Body of pancreas (tissue), 4 donors: ENCODE data around the gene GGN. TPM values are rescaled to one million over a fixed set of nuclear protein-coding genes. Genes with fewer than 3 reads are reported as not detected.

Experiments
- ATAC-seq: fragments of 150-250 bp; one replicate; pipeline ENCODE4 v1.9.1; 2016
- DNase-seq, 4 donors: peaks; one replicate each; pipeline ENCODE4 v3.0.0-alpha.2; 2019
- H3K27ac ChIP-seq, 4 donors: fragments of 200-600 bp; sonication (generic); 1 replicate in 3 of 4; 2 replicates in 1 of 4; pipeline versions ENCODE4 v1.5.1 to v1.6.1; 2016 to 2019; ENCODE audit warnings: mild to moderate bottlenecking in 1 of 4, mixed read lengths in 1 of 4, moderate library complexity in 1 of 4
- H3K27me3 ChIP-seq, 2 donors: fragments of 200-600 bp; sonication (generic); one replicate each; pipeline ENCODE4 v1.6.0; 2016; ENCODE audit warnings: mild to moderate bottlenecking in 1 of 2
- H3K36me3 ChIP-seq, 2 donors: fragments of 200-600 bp; sonication (generic); replicated peaks in 1 of 2; 2 replicates each; pipeline ENCODE4 v1.5.1; 2016; ENCODE audit warnings: low read depth in 2 of 2; ENCODE audit not compliant: insufficient read depth in 1 of 2
- H3K4me1 ChIP-seq: fragments of 200-600 bp; sonication (generic); one replicate; pipeline ENCODE4 v1.6.0; 2016
- H3K4me3 ChIP-seq, 2 donors: fragments of 200-600 bp; sonication (generic); 1 replicate in 1 of 2; 2 replicates in 1 of 2; pipeline ENCODE4 v1.5.1; 2016 to 2019
- H3K9me3 ChIP-seq, 3 donors: fragments of 200-600 bp; sonication (generic); 1 replicate in 2 of 3; 2 replicates in 1 of 3; pipeline ENCODE4 v1.5.1; 2016
- CTCF ChIP-seq, 7 experiments: fragments of 450-650 bp in 4 of 7; fragments of 200-600 bp in 3 of 7; sonication (generic) in 3 of 7; IDR thresholded peaks; one replicate each; pipeline ENCODE4 v1.5.1; 2016 to 2019; ENCODE audit warnings: antibody characterized with exemption in 7 of 7
- POLR2A ChIP-seq, 3 donors: fragments of 450-650 bp; IDR thresholded peaks; one replicate each; pipeline ENCODE4 v1.6.1; 2016; ENCODE audit warnings: antibody characterized with exemption in 3 of 3, mild to moderate bottlenecking in 2 of 3
- WGBS, 2 donors: methylation state at CpG; one replicate each; pipeline ENCODE4 v1.1.5; 2017; 5-methylcytosine and 5-hydroxymethylcytosine counted together
- intact Hi-C: fragments of 100-400 bp; cut with DNase I; formaldehyde crosslinking; loops from one replicate; pipeline ENCODE4 v1.15.1; 2023
- total RNA-seq, 2 donors: library from RNA; depleted of rRNA; stranded (reverse); fragments of >200 nt; gene quantifications; one replicate each; pipeline ENCODE4 v1.1.0, GENCODE V29; 2016

The GGN gene
- total RNA-seq, 2 donors from 2014 or later: 0.78 TPM; not detected in 1

- Histone ChIP-seq H3K9me3 (no peaks in the 10 kb centered on the region), H3K4me3 (no peak overlapping the region), H3K36me3 (no peaks in the 10 kb centered on the region), H3K27me3 (peaks cover 0 to 8% of the 10 kb centered on the region in 2 donors), H3K27ac (no peak overlapping the region), H3K4me1 (peaks cover 11% of the 10 kb centered on the region)
- peak; percentile 61 for ATAC-seq
- intact Hi-C loops: no loop called here
- DNase-seq: peak; percentile 23 to 68 (median 41)
- WGBS, 2 donors: 8 to 12% methylated on average over 22 to 48 of the region's 49 CpGs
- TF ChIP-seq POLR2A (IDR thresholded peaks at IDR 0.05) (no peak), CTCF (IDR thresholded peaks at IDR 0.05) (no peak)
Observed at GRCh38 chr19:38417544-38418506, 30.0 kb upstream of the GGN start.

- no peak for ATAC-seq
- Histone ChIP-seq H3K4me1 (peaks cover 11% of the 10 kb centered on the region), H3K27me3 (peaks cover 0 to 8% of the 10 kb centered on the region in 2 donors), H3K27ac (no peak overlapping the region), H3K4me3 (no peak overlapping the region), H3K9me3 (no peaks in the 10 kb centered on the region), H3K36me3 (no peaks in the 10 kb centered on the region)
- no peak for TF ChIP-seq POLR2A (IDR thresholded peaks at IDR 0.05)
- TF ChIP-seq CTCF (IDR thresholded peaks at IDR 0.05): no peak
- intact Hi-C loops: no loop called here
- WGBS, 2 donors: 65 to 88% methylated on average over 6 to 8 of the region's 8 CpGs
- DNase-seq: no peak
Observed at GRCh38 chr19:38417146-38417543, 29.3 kb upstream of the GGN start.

DNA sequence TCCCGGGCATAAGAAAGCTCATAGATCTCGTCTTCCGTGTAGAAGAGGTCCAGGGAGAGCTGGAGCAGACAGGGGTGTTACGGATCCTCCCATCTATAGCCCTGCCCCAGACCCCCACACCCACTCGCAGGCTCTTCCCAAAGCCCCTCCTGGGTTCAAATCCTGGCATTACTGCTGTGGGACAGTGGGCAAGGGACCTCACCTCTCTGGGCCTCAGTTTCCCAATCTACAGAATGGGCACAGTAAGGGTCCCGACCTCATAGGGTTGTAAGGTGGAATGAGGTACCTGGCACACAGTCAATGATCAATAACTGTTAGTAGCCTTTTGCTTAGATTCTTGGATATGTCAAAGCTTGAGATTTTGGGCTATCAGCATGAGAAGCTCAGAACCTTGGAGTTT lies 25.6 kb upstream of the GGN start:
- Histone ChIP-seq H3K36me3 (no peaks in the 10 kb centered on the region), H3K4me3 (no peak overlapping the region), H3K4me1 (peaks cover 10% of the 10 kb centered on the region), H3K27ac (no peak overlapping the region), H3K9me3 (no peaks in the 10 kb centered on the region), H3K27me3 (peaks cover 0 to 8% of the 10 kb centered on the region in 2 donors)
- intact Hi-C loops: no loop called here
- no peak for ATAC-seq
- TF ChIP-seq CTCF (IDR thresholded peaks at IDR 0.05): no peak
- no peak for TF ChIP-seq POLR2A (IDR thresholded peaks at IDR 0.05)
- no peak for DNase-seq
- WGBS, 2 donors: 75 to 84% methylated on average over 3 to 6 of the region's 6 CpGs

DNA sequence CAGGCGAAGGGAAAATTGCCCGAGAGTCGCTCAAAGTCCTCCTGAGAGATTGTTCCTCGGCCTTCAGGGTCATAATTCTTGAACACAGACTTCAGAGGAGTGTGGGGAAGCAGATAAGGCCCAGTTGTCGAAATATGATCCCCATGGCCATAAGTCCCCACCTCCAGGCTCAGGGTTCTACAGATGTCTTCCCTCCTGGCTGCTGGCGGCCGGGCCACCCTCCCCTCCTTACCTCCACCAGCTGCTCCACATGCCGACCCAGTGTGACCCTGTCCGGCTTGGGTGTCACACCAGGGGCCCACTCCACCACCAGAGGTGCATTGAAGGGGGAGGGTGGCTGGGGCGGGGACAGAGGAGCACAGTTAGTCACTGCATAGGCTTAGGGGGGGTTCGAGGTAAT lies 25.1 kb upstream of the GGN start:
- 60 to 75% methylated on average over 8 to 11 of the region's 11 CpGs for WGBS, 2 donors
- DNase-seq (no peak), ATAC-seq (no peak)

More for the DNA sequence above, 25.1 kb upstream of the GGN start:
- H3K4me3 ChIP-seq: no peak overlapping the region
- peaks cover 6% of the 10 kb centered on the region for H3K4me1 ChIP-seq
- H3K27me3 ChIP-seq: peaks cover 0 to 7% of the 10 kb centered on the region in 2 donors
- H3K36me3 ChIP-seq: no peaks in the 10 kb centered on the region
- no peak overlapping the region for H3K27ac ChIP-seq
- no peak for TF ChIP-seq CTCF (IDR thresholded peaks at IDR 0.05)
- TF ChIP-seq POLR2A (IDR thresholded peaks at IDR 0.05): no peak
- H3K9me3 ChIP-seq: no peaks in the 10 kb centered on the region
- intact Hi-C loops: no loop called here
